CD4-positive, alpha-beta T cell treated with Interleukin-17A for 4 hours (primary cell): Measurements from ENCODE around the gene LRRC58.
"Not testable (repeated sequence)": the region's sequence is repeated elsewhere in the genome, so short reads cannot be mapped to it uniquely, and the experiment has no call there.

Source experiments
- DNase-seq: peaks from one replicate; pipeline ENCODE4 v3.0.0-alpha.2; 2020; ENCODE audit warnings: mixed read lengths

The LRRC58 gene

DNA sequence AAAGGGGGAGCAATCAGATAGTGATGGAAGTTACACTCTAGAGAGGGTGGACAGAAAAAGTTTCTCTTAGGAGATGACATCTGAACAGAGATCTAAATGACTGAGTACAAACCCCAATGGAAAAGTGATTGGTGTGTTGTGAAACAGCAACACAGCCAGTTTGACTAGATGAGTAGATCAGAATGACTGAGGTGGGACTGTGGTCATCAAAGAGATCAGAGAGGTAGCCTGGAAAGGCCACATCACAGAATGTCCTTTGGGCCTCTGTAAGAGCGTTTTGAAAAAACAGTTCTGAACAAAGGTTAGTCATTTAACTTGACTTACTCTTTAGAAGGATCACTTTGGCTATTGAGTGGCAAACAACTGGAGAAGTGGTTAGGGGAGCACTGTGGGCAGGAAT is 10.6 kb downstream of the LRRC58 start:
- DNase-seq = no peak

DNA sequence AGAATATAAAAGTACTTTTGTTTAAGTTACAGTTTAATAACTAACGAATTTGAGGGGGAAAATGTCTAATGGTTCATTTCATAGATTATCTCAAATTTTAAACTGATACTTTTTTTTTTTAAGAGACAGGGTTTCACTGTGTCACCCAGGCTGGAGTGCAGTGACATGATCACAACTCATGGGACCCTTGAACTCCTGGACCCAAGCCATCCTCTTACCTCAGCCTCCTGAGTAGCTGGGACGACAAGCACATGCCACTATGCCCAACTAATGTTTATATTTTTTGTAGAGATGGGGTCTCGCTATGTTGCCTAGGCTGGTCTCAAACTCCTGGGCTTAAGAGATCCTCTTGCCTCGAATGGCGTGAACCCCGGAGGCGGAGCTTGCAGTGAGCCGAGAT is 16.5 kb downstream of the LRRC58 start:
- no peak for DNase-seq

DNA sequence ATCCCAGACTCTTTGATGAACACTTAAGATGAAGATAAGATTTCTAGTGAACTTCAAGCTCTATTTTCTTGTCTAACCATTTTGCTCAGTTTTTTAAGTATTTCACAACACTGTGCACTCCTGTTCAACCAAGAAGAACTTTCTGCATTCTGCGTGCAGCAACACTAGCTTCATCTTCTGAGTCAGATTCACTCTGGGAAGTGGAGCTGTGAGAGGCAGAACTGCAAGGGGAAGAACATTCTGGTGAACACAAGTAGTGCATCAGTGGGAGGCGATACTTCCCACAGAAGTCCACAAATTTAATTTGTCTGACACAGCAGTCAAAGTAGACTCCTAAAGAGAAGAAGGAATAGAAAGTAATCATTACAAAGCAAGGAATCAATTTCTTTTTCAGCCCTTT is 18.1 kb downstream of the LRRC58 start:
- no peak for DNase-seq

DNA sequence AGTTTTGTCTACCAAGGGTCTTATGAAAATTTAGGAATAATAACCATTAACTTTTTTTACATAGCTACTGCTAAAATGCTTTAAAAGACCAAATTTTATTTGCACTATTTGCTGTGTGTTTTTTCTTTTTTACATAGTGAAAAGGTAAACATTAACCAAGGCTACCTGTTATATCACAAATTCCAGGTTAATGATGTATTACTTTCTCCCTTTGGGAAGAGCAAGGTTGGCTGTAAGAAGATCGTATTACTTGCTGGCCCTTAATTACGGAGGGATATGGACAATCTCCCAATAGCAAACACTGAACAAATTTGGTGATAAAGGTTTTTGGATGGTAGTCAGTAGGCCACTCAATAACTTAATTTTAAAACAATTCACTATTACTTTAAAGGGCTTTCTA is 22.4 kb downstream of the LRRC58 start:
- no peak for DNase-seq

DNA sequence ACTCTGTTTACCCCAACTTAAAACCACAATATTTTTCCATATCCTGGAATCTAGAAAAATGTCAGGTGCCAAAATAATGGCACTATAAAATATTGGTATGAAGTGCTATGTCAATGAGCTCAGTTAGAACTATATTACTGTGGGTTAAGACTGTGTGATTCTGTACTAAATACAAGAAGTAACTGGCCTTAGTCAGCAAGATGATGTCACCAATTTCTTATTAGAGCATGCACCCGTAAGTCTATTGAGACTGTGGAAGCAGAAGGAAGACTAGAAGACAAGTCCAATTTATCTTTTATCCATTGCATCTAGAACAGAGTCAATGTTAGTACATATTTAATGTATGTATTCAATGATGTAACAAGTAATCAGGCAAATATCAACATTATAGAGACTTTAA is 25.0 kb downstream of the LRRC58 start:
- DNase-seq = no peak

DNA sequence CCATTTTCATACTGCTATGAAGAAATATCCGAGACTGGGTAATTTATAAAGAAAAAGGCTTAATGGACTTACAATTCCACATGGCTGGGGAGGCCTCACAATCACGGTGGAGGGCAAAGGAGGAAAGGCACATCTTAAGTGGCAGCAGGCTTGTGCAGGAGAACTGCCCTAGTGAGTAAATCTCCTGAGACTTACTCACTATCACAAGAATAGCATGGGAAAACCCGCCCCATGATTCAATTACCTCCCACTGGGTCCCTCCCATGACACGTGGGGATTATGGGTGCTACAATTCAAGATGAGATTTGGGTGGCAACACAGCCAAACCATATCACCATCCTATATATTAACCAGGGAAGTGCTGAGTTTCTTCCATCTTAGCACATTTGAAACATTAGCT is 25.4 kb downstream of the LRRC58 start:
- not testable (repeated sequence) for DNase-seq

DNA sequence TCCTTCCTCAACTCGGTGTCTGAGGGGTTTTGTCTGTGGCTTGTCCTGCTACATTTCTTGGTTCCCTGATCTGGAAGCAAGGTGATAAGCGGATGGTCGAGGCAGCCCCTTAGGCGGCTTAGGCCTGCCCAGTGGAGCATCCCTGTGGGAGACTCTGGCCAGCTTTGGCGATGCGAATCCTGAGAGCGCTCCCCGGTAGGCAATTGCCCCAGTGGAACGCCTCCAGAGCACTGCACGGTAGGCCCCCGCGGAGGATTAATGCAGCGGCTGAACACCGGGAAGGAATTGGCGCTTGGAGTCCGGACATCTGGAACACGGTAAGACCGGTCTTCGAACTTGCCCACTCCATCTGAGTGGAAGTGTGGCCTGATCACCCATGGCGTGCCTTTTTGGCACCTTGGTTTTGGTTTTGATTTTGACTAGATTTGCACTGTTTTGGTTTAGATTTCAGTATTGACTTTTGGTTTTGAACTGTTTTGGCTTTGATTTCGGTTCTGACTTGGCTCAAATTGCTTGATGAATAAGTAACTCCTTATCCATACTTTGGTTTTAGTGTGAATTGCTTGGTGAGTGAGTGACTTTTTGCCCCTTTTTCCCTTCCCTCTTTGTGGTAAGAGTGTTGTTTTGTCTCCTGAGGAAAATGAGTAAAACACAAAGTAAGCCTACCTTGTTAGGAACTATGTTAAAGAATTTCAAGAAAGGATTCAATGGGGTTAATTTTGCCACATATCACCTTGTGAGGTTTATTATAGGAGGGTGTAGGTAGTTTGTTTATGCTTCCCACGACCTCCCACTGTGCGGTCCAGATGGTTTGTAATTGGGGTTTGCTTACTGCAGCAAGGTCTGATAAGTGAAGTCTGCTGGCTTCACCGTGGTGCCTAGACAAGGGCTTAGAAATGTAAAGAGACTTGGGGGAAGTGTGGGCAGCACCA is 37.0 kb downstream of the LRRC58 start:
- no peak for DNase-seq

DNA sequence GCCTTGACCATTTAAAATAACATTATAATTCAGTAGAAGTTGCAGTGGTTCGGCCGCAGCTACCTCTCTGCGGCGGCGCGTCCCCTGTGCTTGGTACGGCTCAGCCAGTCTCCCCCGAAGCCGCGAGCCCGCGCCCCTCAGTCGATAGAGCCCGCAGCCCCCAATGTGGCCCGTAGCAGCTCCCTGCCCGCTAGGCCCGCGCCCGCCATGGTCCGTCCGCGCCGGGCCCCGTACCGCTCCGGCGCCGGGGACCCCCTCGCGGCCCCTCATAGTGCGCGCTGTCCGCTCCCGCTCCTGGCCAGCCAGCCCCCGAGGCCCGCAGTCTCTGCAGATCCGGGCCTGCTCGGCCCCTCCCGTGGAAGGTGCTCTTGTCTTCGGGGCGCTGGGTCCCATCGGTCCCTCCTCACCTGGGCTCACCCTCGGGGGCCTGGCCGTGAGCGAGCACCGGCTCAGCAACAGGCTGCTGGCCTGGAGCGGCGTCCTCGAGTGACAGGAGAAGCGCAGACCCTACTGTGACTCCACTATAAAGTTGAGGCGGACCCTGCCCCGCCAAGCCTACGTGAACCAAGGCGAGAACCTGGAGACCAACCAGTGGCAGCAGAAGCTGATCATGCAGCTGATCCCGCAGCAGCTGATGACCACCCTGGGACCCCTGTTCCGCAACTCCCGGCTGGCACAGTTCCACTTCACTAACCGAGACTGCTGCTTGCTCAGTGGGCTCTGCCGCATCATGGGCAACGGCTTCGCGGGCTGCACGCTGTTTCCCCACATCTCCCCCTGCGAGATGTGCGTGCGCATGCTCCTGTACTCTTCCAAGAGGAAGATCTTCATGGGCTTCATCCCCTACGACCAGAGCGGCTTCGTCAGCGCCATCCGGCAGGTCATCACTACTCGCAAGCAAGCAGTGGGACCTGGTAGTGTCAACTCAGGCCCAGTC is 42.4 kb downstream of the LRRC58 start:
- no peak for DNase-seq

DNA sequence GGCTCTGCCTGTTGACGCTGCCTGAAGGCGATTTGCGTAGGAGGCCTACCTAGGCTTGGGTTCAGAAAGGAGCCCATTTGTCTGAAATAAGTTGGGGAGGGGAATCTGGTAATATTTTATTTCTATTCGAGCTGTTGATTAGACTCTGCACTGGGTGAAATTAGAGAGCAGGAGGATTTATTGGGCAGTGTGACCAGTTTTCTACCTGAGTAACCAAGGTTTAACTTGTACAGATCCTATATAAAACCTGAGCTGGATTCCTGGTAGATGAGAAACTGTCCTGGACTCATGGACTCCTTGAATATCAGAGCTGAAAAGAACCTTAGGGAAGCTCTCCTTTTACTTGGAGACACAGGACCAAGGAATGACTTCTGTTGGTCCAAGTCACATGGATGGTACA is 44.5 kb downstream of the LRRC58 start:
- DNase-seq = no peak

DNA sequence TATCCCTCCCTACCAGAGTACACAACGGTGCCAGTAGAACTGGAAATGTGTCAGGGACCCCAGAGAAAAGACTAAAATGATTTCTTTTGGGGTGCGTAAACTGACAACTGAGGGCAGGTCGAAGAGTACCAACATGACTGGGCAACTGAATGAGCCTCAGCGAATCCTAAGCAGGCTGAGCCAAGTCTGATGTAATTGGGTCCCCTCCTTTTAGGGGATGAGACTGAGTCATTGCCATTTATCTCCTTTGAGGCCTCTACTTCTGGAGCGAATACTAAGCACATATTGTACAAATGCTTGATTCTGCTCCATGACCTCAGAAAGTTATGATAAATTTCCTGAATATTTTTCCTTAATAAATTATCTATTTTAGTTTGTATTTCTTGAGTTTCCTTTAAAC is 46.8 kb downstream of the LRRC58 start:
- DNase-seq = no peak

DNA sequence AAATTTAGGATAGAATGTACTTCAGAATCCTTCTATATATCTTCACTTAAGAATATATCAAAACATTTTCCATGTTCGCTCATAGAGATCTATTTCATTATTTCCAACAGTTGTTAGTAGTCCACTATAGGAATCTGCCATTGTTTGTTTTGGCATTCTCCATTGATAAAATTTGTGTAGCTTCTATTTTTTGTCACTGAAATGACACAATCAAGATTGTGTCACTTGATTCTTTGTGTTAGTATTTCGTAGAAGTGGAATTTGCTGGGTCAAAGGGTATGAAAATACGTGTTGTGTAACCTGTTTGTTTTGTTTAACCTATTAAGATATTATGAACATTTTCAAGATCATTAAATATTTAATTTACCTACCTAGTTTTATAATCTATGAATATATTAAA is 48.2 kb downstream of the LRRC58 start:
- no peak for DNase-seq

DNA sequence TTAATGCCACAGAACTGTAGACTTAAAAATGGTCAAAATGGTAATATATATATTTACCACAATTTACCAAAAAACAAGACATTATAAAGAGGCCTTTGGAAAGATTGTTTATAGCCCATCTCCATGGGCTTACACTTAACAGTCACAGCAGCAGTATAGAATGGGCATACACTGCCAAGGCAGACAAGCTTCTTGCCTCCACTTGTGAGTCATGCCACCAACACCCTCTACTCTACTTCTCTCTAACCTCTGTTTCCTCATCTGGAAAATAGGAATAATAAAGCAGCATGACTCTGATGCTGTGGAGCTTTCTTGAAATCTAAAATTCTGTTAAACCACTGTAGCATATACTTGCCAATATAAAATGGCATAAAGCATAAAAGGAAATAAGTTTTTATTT is 49.8 kb downstream of the LRRC58 start:
- DNase-seq = no peak

DNA sequence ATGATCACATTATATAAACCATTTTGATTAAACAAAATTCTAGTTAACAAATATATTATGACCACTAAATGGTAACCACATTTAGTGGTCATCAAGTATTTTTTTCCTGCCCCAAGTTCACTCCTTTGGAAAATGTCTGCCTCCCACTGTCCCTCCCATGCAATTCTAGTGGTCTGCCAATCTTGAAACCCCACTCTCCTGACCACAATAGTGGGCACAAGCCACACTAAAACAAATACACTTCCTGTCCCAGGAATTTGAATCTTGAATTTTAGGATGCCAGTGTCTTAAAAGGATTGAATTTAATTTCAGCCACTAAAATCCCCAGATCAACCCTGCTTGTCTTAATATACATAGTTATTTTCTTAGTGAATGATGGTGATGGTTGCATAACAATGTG is 50.2 kb downstream of the LRRC58 start:
- no peak for DNase-seq

DNA sequence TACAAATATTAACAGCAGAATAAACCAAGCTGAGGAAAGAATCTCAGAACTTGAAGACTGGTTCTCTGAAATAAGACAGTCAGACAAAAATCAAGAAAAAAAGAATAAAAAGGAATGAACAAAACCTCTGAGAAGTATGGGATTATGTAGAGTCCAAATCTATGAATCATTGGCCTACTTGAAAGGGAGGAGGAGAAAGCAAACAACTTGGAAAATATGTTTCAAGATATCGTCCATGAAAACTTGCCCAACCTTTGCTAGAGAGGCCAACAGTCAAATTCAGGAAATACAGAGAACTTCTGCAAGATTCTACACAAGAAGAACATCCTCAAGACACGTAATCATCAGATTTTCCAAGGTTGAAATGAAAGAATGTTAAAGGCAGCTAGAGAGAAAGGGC is 57.6 kb downstream of the LRRC58 start:
- DNase-seq = not testable (repeated sequence)

DNA sequence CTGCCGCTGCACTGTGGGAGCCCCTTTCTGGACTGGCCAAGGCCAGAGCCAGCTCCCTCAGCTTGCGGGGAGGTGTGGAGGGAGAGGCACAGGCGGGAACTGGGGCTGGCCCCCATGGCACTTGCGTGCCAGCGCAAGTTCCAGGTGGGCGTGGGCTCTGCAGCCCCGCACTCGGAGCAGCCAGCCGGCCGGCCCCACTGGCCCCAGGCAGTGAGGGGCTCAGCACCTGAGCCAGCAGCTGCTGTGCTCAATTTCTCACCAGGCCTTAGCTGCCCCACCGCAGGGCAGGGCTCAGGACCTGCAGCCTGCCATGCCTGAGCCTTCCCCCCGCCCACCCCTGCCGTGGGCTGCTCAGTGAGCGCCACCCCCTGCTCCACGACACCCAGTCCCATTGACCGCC is 59.5 kb downstream of the LRRC58 start:
- no peak for DNase-seq

DNA sequence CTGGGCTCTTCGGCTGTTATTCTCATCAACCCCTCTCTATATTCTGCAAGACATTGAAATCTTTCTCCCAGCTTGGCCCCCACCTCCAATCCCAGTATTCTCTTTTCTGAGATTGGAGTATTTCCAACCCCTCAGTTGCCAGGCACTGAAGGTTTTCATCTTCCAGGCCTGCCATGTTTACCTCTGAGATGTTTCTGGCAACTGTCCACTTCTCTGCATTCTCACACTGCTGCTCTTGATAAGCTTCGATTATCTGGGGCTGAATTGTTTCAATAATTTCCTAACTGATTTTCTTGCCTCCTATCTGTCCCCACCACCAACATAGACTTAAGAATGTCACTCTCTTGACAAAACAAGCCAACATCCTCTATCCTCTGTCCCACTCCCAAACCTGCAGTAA is 62.7 kb downstream of the LRRC58 start:
- DNase-seq = no peak

DNA sequence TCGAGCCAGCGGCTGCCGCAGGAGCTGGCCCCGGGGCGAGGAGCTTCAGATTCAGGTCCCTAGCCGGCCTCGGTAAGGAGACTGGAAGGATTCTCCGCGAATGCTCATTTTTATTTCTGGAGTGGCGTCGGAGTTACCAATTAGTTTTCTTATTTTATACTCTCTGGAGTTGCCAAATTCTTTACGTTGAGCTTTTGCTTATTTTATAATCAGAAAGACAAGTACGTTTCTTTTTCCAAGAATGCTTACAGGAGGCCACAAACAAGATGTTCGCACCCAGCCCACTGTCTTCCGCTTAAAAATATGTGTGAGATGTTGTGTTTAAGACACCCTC is 63.7 kb downstream of the LRRC58 start:
- no peak for DNase-seq

DNA sequence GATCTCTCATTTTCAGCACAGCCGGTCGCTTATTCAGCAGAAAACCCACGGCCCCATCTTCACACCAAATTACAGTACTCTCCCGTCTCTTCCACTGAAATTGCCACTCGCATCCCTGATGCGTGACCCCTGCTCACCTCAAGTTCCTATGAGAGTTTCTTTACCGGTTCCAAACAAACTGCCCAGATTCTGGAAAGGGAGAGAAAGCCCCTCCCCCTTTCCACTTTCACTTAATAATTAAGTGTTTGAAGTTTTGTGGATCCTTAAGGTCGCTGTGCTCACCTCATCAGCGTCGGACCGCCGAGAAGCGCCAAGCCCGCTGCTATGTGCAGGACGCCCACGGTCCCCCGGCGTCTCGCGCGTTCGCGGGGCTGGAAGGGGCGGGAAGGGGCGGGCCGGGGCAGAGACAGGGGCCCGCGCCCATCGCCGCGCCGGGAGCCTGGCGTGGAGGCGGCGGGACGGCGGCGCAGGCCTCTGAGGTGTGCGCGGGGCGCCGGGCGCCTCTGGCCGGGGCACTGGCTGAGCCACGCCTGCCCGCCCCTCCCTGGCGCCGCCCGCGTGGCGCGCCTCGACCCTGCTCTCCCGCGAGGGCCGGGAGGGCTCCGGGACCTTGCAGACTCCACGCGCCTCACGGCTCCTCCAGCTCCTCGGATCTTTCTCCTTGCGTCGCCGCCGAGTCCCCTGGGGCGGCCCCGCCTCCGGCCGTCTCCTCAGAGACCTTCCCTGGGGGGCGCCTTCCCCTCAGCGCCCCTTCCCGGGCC is 64.2 kb downstream of the LRRC58 start, which contains the start of gene GPR156:
GPR156 (minus strand) TSS at position 476 of the 761 bp plus-strand sequence. CDS start 41,124 bp downstream, outside the sequence.
- DNase-seq = no peak

DNA sequence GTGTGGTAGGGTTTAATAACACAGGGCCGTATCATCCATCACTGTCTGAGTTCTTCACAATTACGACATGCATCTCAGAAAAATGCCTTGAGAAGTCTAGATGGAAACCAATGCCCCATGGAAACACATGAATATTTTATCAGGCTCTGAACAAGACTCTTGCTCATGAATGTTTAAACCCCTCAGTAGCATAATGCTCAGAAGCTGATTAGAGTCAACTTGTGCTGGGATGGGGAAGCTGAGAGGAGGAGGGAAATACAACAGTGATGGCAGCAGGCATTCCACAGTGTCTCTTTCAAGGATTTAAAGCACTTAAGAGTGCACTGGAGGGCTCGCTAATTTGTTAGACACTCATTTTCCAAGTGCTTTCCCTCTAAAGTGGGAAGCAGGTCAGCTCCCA is 67.9 kb downstream of the LRRC58 start:
- DNase-seq = no peak

DNA sequence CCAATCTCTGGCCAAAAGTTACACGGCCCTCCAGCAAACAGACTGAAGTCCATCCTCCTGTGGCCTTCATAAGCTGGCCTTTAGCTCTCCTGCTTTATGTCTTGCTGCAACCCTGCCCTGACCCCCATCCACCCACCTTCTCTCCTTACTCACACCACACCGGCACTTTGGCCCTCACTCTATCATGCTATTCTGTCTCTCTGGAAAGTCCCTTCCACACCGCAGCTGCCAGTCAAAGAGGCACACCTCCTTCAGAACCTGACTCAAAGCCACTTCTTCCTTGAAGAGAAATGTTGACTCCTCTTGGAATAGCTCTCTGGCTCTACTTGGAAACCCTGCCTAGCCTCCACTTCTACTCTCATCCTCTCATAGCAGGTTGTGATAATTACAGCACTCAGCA is 68.6 kb downstream of the LRRC58 start:
- DNase-seq = no peak

DNA sequence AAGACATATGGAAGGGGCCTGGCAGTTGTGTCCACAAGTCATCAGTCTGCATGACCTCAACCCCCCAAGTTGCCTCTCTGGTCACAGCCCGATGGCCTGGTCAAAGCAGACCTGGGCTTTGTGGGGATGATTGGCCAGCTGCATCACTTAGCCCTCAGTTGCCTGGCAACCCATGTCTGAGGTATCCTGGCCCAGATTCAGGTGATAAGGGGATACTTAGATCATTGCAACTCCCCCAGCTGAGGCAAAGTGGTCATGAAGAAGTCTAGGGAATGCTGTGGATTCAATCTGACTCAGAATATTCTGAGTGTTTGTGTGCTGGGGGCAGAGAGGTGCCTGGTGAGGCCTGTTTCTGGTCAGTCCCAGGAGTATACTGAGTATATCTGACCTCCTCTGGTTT is 69.1 kb downstream of the LRRC58 start:
- no peak for DNase-seq

DNA sequence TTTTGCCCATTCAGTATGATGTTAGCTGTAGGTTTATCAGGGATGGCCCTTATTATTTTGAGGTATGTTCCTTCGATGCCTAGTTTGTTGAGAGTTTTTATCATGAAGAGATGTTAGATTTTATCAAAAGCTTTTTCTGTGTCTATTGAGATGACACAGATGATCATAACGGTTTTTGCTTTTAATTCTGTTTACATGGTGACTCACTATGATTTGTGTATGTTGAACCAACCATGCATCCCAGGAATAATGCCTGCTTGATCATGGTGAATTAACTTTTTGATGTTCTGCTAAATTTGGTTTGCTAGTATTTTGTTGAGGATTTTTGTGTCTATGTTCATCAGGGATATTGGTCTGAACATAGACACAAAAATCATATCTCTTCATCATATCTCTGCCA is 72.4 kb downstream of the LRRC58 start:
- DNase-seq = no peak

DNA sequence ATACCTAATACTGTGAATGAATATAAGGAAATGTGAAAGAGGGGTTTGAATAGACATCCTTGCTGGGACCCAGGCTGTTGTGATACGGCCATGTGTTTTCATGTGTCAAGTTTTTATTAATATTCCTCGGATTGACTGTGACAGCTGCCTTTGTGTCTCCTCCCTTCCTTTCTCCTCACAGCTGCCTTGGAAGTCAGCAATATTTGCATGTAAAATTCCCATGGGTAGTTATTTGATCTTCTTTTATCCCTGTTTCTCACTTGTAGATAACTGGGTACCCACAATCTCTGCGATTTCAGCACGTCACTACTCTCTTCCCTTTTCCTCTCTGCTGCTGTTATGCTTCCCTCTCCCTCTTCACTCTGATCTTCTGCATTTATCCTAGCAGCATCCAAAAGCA is 73.5 kb downstream of the LRRC58 start:
- DNase-seq = no peak
